ENCODE data around the gene ARAP1. TPM values are rescaled to one million over a fixed set of nuclear protein-coding genes. Genes with fewer than 3 reads are reported as not detected.

Gene ARAP1
- polyA plus RNA-seq, 1 donor (not counting 4 experiments of a cell fraction or from before 2014, with no cell fraction given): 32.8 TPM

DNA sequence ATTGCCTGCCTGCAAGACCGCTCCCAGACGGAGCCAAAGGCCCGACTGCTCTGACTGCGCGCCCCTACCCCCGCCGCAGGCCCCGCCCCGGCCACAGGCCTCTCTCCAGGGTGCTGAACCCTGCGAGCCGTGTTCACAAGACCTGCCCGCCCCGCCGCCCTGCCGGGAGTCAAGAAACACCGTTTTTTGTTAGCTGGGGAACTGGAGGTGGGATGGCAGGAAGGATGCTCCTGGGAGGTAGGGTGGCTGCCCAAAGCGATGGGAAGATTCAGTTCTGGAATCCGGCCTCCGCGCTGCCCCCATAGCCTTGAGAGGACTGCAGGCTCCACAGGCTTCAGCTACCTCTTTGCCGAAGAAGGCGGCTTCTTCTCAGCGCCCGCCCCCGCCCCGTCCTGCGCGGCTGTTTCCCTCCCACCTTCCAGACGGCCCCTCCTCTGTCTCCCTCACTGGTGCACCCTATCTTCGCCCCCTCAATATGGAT, 75.3 kb downstream of the ARAP1 start:
- Histone ChIP-seq H3K4me3 (ENCODE audit: control insufficient read depth in 2 of 3, extremely low read depth in 1 of 3, insufficient read depth in 2 of 3, low read depth in 1 of 3, low read length in 3 of 3) (no peak overlapping the region), H4K20me1 (ENCODE audit: control insufficient read depth, extremely low read depth, insufficient read depth, low read length) (peaks cover 9% of the 10 kb centered on the region), H2AFZ (ENCODE audit: control insufficient read depth, low read length) (no peak overlapping the region), H3K9me1 (ENCODE audit: control insufficient read depth, extremely low read depth, insufficient read depth, low read length) (no peaks in the 10 kb centered on the region), H3K9me3 (ENCODE audit: control insufficient read depth, low read depth, low read length) (no peaks in the 10 kb centered on the region), H3K4me2 (ENCODE audit: control insufficient read depth, extremely low read depth, insufficient read depth, low read depth, low read length) (no peak overlapping the region), H3K27ac (ENCODE audit: control insufficient read depth, insufficient read depth, low read length) (no peak overlapping the region), H3K27me3 (ENCODE audit: control insufficient read depth, extremely low read depth, insufficient read depth, low read length) (peaks cover 78% of the 10 kb centered on the region), H3K79me2 (ENCODE audit: control insufficient read depth, insufficient read depth, low read length) (no peaks in the 10 kb centered on the region), H3K4me1 (ENCODE audit: control insufficient read depth, extremely low read depth, insufficient read depth, low read length) (peaks cover 7% of the 10 kb centered on the region), H3K9ac (ENCODE audit: control insufficient read depth, extremely low read depth, insufficient read depth, low read length) (no peak overlapping the region), H3K36me3 (ENCODE audit: control insufficient read depth in 2 of 2, extremely low read depth in 1 of 2, insufficient read depth in 2 of 2, low read length in 2 of 2) (no peaks in the 10 kb centered on the region)
- DNase-seq (ENCODE audit: low read depth, low spot score) (no peak), FAIRE-seq (no peak)
- dilution Hi-C loops (cut with MboI; ENCODE audit: extremely low pct_ligation_motif_present, low sequenced_read_pairs): no loop called here
- TF ChIP-seq, protein P1, sequence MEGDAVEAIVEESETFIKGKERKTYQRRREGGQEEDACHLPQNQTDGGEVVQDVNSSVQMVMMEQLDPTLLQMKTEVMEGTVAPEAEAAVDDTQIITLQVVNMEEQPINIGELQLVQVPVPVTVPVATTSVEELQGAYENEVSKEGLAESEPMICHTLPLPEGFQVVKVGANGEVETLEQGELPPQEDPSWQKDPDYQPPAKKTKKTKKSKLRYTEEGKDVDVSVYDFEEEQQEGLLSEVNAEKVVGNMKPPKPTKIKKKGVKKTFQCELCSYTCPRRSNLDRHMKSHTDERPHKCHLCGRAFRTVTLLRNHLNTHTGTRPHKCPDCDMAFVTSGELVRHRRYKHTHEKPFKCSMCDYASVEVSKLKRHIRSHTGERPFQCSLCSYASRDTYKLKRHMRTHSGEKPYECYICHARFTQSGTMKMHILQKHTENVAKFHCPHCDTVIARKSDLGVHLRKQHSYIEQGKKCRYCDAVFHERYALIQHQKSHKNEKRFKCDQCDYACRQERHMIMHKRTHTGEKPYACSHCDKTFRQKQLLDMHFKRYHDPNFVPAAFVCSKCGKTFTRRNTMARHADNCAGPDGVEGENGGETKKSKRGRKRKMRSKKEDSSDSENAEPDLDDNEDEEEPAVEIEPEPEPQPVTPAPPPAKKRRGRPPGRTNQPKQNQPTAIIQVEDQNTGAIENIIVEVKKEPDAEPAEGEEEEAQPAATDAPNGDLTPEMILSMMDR (optimal IDR thresholded peaks at IDR 0.05 in 1 of 3, IDR thresholded peaks at IDR 0.05 in 1 of 3, conservative IDR thresholded peaks at IDR 0.05 in 1 of 3; ENCODE audit: extremely low read depth in 1 of 3, insufficient read depth in 2 of 3, low read length in 3 of 3): no peak
- TF ChIP-seq EZH2 (IDR thresholded peaks at IDR 0.05; ENCODE audit: low read length): peak; percentile 70

DNA sequence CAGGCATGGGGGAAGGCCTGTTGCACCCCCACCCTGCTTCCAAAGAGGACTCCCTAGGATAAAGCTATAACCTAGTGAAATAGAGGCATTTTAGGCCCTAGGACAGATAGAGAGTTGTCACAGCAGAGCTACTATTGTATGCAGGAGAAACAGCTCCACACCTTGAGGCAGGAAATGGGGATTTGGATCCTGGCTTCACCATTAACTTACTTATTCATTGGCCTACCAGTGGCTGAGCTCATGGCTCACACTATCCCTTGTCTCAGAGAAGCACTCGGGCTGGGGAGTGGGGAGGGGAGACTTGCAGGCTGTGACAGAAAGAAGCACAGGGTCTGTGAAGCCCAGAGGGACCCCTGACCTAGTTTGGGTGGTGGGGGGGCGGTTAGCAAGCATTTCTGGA, 77.0 kb downstream of the ARAP1 start:
- TF ChIP-seq EZH2 (IDR thresholded peaks at IDR 0.05; ENCODE audit: low read length): no peak
- TF ChIP-seq, protein P1 (optimal IDR thresholded peaks at IDR 0.05 in 1 of 3, IDR thresholded peaks at IDR 0.05 in 1 of 3, conservative IDR thresholded peaks at IDR 0.05 in 1 of 3; ENCODE audit: extremely low read depth in 1 of 3, insufficient read depth in 2 of 3, low read length in 3 of 3): no peak
- no peak overlapping the region for H3K27ac ChIP-seq (ENCODE audit: control insufficient read depth, insufficient read depth, low read length)
- no peaks in the 10 kb centered on the region for H3K9me1 ChIP-seq (ENCODE audit: control insufficient read depth, extremely low read depth, insufficient read depth, low read length)
- peaks cover 5% of the 10 kb centered on the region for H4K20me1 ChIP-seq (ENCODE audit: control insufficient read depth, extremely low read depth, insufficient read depth, low read length)
- H3K4me1 ChIP-seq (ENCODE audit: control insufficient read depth, extremely low read depth, insufficient read depth, low read length): no peaks in the 10 kb centered on the region
- no peak overlapping the region for H2AFZ ChIP-seq (ENCODE audit: control insufficient read depth, low read length)
- H3K4me3 ChIP-seq (ENCODE audit: control insufficient read depth in 2 of 3, extremely low read depth in 1 of 3, insufficient read depth in 2 of 3, low read depth in 1 of 3, low read length in 3 of 3): no peak overlapping the region
- H3K9ac ChIP-seq (ENCODE audit: control insufficient read depth, extremely low read depth, insufficient read depth, low read length): no peak overlapping the region
- H3K9me3 ChIP-seq (ENCODE audit: control insufficient read depth, low read depth, low read length): no peaks in the 10 kb centered on the region
- FAIRE-seq (no peak), DNase-seq (ENCODE audit: low read depth, low spot score) (no peak)
- H3K36me3 ChIP-seq (ENCODE audit: control insufficient read depth in 2 of 2, extremely low read depth in 1 of 2, insufficient read depth in 2 of 2, low read length in 2 of 2): no peaks in the 10 kb centered on the region
- no peaks in the 10 kb centered on the region for H3K79me2 ChIP-seq (ENCODE audit: control insufficient read depth, insufficient read depth, low read length)
- peaks cover 70% of the 10 kb centered on the region for H3K27me3 ChIP-seq (ENCODE audit: control insufficient read depth, extremely low read depth, insufficient read depth, low read length)
- no peak overlapping the region for H3K4me2 ChIP-seq (ENCODE audit: control insufficient read depth, extremely low read depth, insufficient read depth, low read depth, low read length)
- dilution Hi-C loops (cut with MboI; ENCODE audit: extremely low pct_ligation_motif_present, low sequenced_read_pairs): no loop called here
